Stimulated activated CD8-positive, alpha-beta memory T cell treated with anti-CD3 and anti-CD28 coated beads, Interleukin-15, amount 100 ng/mL, for 48 hours (primary cell): Measurements from ENCODE around the gene ACOT7.

ENCODE experiments used
- DNase-seq, 2 donors: peaks; one replicate each; pipeline ENCODE4 v3.0.0-alpha.2; 2020; ENCODE audit warnings: low read depth in 2 of 2

Gene ACOT7

DNA sequence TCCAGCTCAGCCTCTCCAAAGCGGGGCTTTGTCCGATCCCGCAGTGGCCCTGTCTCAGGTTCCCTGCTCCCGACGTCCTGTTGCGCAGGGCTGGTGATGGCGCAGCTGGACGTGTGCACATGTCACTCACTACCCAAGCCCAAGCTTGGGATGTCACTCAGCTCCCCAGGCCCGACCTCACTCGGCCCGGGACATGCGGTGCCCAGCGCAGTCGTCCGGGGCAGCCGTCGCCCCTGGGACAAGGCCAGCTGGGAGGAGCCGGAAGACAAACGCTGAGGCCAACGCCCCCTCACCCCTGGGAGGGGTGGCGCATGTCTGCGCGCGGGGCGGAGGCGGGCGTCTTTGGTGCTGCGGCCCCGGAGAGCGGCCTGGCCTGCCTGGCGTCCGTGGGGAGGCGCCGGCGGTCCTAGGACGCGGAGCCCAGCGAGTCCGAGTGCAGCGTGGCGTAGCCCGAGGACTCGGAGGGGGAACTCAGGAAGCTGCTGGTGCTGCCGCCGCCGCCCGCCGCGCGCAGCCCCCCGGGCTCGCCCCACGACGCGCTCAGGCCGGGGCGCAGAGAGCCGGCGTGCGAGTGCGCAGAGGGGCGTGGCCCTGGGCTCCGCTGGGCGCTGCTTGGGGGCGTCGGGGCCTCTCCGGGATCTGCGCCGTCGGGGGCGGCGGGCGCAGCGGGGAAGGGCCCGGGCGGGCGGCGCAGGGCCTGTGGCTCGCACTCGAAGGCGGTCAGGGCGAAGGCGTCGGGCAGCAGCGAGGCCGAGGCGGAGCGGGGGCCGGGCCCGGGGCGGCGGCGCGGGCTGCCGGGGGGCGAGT lies 144.4 kb downstream of the ACOT7 start:
- no peak for DNase-seq

DNA sequence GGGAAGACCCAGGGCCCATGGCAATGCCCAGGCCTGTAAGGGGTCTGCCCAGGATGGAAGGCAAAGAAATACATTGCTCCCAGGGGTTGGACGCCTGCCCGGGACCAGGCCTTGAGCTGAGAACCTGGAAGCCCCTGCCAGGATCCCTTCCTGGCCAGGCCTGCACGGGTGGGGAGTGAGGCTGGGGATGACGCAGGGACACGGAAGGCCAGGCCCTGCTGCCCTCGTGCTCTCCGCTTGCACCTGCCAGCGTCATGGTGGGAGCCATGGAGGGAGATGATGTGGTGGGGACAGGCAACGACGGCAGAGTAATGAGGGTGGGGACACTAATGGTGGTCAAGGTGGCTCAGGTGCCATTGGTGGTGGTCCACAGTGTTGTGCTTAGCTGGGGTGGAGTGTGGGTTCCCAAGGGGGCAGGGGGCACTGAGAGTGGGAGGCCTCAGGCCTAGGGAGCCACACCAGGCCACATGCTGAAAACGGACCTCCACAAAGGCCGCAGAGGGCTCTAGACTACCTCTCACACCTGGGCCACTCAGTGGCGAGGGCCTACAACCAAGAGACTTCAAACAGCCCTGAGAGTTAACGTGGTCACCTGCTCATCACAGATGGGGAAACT lies 145.3 kb downstream of the ACOT7 start:
- no peak for DNase-seq

DNA sequence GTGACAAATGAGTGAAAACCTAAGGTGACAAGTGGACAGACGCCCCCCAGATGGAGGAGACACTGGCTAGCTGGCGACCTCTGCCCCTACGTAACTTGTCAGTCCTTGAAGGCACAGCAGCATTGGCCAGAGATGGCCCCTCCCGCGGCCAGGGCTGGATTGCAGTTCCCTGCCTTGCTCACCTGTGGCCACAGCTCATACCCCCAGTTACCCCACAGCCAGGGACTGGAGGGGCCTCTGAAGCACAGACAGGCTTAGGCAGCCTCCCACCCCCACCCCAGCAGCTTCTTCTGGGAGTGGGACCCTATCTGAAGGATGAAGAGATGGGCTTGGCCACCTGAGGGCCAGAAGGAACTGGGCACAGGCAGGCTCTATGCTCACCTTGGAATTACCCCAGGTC lies 145.9 kb downstream of the ACOT7 start:
- DNase-seq = no peak

DNA sequence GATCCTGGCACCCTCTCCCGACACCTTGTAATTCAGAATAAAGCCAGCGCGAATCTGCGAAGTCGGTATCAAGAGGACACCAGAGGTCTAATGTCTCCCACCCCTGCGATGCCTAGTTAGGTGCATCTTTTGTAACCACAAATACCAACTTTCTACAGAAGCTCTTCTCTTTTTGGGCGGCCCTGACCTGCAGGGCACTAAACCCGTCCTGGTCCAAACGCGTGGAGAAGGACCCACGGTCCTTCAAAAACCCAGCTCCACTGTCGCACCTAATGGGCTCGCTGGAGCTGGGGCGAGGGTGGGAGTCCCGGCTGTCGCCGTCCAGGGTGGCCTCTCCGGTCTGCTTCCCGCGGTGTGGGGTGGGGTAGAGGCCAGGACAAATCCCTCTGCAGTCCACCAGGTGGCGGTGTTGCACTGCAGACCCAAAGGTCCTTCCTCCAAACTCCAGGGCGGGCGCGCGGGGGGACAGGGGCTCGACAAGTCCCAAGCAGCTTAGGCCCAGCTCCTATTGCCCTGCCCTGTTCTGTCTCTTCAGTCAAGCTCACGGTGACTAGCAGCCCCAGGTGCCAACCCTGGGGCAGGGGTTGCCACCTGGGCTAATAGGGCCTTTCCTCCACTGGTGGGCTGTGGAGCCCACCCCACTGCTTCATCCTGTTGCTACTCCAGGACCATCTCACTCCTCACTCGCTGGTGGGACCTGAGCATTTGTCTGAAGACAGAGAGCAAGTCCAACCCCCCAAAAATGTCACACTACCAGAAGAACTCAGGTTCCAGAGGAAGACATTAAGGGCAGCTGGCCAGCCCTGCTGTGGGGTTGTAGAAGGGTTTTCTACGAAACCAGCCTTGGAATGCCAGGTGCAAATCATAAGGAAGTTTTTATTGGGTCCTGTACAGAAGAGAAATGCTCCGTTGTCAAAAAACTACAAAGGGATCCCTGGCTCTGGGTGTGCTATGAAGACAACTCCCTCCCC lies 146.8 kb downstream of the ACOT7 start:
- DNase-seq = peak; percentile 60 to 62

DNA sequence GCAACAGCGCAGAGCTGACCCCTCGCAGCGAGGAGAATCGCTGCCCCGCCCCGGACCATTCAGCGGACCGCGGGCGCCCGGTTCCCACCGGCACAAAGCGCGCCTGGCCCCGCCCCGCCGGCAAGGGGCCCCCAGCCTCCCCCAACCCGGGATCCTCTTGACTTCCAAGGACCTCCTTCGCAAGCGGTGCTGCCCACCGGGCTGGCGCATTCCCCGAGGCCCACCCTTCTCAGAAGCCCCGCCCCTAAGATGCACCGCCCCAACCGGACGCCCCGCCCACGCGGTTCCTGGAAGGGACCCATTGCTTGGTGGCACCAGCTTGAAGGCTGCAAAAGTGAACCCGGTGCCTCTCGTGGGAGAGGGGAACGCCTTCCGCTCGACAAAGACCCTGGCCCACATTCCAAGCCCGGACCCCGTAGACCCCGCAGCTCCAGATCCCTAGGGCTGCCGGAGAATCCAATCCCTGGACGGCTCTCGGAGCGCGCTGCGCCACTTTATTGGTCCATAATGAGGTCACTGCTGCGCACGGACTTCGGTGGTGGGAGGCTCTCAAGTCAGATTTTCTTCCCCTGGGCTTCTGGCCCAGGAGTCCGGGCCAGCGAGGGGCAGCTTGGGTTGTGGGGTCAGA lies 147.6 kb downstream of the ACOT7 start:
- peak; percentile 44 to 54 for DNase-seq

DNA sequence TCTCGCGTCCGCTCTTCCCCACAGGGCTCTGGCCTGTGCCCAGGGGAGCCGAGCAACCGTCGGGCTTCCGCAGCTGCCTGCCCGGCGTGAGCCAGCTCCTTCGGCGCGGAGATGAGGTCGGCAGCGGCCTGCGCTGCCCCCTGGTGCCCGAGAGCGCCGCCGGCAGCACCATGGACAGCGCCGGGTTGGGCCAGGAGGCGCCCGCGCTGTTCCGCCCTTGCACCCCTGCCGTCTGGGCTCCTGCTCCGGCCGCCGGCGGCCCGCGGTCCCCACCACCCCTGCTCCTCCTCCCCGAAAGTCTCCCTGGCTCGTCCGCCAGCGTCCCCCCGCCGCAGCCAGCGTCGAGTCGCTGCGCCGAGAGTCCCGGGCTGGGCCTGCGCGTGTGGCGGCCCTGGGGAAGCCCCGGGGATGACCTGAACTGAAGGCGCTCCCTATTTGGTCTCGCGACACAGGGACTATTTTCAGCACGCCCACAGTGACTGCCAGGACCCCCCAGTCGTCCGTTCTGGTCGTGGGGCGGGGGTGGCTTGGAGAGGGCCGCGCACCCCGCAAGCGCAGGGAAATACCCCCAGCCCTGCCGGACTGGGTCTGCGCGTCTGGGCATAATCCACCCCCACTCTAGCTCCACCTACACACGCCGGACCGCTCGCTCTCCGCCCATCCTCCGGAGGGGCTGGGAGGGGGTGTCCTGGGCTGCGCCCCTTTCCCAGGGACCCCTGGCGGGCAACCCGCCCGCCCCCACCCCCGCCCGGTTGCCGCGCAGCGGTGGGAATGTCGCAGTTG lies 148.3 kb downstream of the ACOT7 start:
- DNase-seq = peak; percentile 66 to 67

DNA sequence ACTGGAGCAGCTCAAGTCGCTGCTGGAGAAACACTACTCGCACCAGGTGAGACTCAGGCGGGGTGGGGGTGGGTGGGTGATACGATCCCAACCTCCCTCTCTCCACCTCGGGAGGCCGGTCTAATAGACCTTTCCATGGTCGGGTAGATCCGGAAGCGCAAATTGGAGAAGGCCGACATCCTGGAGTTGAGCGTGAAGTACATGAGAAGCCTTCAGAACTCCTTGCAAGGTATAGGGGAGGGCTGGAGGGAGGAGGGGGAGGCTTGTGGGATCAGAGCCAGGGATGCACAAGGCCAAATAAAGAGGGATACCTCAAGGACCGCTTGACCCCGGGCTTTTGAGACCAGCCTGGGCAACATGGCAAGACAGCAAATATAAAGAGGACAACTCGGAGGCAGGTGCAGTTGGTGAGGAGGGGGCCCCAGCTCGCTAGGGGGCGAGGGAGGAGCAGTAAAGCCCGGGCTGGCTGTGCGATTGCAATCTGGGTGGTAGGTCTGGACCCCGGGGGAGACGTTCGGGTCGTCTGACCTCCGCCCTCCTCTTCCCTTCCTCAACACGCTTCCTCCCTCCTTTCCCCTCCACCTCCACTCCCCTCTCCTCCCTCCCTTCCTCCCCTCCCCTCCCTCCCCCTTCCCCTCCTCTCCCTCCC lies 149.0 kb downstream of the ACOT7 start:
- DNase-seq = no peak

DNA sequence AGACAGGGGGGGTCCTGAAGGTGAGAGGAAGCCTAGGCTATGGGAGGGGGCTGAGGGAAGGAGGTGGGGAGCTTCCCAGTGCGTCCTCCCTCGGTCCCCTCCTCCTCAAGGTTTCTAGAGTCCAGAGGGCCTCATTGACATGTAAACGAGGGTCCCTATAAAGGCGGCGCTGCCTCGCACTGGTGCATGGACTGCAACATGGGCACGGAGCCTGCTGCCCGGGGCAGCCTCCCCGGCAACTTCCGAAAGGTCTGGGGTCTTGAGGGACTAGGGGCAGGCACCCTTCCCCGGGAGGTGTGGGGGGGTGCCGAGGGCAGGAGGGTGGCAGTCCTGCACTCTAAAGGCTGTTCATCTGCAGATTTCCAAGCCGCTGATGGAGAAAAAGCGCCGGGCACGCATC lies 149.6 kb downstream of the ACOT7 start, which contains the start of gene HES3:
Gene HES3, plus strand, starts transcription at position 187 of the 400 bp plus-strand sequence. Its CDS starts 187 bp downstream, at position 374.
- no peak for DNase-seq

DNA sequence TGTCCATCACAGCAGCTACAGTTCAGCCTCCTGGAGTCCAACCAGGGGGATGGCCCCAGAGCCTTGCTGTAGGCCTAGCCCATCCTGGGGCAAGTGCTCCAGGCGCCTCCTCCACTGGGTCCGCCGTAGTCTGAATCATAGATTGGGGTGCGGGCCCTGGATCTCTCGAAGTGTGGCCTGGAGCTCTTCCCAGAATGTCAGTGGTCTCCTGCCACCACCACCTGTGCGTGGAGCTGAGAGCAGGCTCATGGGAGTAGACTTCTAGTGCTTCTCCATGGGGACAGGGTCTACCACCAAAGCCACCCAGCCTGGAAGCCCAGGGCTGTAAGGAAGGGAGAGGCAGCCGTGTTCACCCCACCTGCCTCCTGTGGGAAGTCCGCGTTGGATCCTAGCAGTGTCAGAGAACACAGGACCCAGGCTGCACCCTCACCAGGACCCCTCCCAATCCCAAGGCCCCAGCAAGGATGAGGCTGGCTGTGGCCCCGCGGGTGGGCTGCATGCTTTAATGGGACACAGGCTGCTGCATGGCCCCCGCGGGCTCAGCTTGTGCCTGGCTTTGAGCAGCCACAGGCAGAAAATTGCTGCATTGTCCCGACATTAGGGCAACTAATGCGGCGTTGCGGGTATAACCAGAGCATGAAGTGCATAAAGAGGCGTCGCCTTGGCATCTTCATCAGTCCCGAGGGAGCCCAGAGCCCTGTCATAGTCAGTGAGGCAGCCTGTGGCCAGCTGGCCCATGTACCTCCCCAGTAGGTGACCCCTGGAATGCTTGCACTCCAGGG lies 150.3 kb downstream of the ACOT7 start:
- no peak for DNase-seq

DNA sequence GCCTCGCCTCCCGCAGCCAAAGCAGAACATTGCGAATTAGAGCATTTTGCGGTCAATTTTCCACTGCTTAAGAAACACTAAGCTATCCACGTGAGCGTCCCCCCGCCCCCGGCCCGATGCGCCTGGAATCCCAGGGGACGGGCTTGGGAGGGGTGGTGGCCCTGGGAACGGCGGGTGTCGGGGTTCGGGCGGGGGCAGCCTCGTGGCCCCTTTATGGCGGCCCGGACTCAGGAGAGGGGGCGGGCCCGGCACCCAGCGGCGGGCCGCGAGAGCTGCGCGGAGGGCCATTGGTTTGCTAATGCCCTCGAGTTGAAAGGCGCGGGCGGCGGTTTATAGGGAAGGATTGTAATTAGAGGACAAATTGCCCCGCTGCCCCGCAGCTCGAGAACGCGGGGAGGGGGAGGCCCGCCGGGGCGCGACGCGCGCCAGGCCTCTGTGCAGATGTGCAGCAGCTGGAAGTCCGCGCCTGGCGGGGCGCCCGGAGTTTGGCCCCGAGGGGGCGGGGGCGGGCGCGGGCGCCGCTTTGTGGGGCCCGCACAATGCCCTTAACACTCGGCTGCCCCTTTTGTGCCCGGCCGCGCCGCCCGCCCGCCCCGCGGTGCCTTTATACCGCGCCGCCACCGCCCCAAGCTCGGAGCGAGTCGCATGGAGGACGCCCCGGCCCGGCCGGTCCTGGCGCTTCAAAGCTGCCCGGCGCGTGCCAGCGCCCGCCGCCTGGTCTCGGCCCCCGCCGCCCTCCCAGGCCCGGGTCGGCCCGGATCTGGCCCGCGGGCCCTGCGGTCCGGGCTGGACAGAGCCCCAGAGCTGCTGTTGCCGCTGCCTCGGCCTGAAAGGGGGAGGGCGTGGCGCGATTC lies 151.5 kb downstream of the ACOT7 start:
- no peak for DNase-seq

DNA sequence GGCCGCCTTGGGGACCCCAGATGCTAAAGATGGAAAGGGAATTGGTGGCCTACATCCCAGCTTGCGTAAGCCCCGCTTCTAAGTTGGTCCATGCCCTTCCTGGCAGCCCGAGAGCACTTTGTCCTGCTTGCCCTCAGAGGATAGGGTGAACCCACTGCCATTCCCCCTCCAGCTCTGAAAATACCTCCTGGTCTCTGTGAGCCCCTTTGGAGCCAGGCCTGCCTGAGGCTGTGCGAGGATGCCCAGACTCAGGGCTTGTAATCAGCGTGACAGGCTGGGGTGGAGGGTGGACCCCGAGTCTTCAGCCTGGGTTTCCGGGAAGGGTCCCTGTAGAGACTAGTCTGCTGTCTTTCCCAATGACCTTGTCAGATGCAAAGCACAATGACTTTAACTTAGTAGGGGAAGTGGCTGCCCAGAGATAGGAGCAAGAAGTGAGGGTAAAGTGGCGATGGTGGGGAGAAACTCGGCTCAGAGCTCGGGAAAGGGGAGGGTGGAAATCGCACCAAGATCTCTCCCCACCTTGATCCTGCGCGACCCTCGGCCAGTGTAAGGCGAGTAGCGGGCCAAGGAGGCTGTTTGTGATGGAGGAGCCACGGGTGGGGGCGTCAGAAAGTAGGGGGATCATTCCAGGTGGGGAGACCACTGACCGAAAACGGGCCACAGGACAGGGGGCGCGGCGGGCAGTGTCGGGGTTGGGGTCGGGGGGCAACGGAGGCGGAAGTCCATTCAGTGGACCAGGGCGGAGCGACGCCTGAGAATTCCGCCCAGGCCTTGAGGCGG lies 152.3 kb downstream of the ACOT7 start:
- DNase-seq = no peak

DNA sequence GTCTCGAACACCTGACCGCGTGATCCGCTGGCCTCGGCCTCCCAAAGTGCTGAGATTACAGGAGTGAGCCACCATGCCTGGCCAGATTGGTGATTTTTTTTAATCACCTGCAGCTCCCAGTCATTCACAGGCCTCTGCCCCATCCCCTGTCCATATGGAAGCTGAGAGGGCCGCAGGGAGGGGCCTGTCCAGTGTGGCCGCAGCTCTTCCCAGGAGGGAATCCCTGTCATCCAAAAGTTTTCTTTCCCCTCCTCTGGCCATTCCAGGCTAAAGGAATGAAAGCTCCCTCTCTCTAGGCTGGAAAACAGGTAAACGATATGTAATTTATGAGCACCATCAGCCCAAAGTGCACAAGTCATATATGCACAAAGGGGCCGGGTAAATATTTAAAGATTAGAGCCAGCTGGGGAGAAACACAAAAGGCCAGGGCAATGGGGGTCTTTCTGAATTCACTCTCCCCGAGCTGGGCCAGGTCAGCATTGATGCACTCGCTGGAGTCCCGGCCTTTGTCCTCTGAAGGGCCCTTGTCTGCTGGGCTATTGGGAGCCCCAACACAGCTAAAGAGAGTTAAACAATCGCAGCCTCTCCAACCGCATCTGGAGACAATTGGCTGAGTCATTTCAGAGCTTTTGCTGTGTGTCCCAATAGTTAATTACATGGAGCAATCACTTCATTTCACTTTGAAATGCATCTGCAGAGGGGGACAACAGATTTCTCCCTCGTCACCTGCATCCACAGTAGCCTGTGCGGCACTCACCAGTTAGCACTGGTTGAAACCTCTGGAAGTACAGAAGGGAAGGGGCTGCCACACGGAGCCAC lies 153.4 kb downstream of the ACOT7 start:
- DNase-seq = no peak

DNA sequence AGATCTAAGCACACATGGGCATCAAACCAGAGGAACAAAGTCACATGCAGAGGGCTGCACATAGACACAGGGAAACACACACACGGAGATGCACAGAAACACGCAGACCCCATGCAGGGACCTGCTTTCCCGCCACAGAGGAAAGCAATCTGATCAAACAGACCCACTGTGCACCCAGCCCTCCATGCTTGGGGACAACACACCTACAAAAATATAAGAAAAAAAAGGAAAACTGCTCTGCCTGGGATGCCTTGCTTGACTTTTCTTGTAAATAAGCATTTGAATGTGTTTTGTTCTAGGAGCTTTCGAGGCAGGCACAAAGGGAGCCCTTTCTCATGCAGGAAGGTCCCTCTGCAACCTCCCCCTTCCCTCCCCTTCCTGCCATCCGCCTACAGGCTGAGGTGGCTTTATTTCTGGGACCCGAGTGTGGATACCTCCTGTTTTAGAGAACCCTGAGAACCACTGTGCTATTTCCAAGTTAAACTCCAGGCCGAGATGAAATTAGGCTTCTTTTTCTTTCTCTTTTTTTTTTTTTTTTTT lies 154.3 kb downstream of the ACOT7 start:
- DNase-seq = no peak

DNA sequence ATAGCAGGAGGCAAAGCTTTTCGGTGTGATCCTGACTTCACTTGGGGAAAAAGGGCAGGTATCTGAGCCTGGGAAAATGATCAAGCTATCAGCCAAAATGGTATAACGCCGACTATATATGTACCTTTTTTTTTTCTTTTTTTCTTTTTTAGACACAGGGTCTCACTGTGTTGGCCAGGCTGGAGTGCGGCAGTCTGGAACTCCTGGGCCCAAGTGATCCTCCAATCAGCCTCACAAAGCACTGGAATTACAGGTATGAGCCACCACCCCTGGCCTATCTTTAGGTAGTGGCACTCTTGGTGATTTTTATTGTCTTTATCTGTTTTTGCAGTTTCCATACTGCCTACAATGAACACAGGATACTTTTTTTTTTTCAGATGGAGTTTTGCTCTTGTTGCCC lies 156.5 kb downstream of the ACOT7 start:
- DNase-seq = no peak

DNA sequence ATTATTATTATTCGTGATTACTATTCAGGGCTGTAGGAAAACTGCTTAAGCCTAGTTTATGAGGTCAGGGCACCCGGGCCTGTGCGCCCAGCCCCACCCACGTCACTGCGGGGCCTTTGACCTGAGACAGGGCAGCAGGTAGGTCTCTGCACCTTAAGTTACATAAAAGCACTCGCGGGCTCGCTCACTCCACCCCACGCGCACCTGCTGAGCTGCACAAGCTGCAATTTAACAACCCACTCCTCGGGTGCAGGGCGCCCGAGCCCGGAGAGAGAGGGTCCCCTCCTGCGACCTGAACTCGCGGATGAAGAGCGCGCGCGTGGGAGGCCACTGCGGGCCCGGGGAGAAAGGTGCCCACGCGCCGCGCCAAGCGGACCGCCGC lies 158.3 kb downstream of the ACOT7 start:
- DNase-seq = no peak

DNA sequence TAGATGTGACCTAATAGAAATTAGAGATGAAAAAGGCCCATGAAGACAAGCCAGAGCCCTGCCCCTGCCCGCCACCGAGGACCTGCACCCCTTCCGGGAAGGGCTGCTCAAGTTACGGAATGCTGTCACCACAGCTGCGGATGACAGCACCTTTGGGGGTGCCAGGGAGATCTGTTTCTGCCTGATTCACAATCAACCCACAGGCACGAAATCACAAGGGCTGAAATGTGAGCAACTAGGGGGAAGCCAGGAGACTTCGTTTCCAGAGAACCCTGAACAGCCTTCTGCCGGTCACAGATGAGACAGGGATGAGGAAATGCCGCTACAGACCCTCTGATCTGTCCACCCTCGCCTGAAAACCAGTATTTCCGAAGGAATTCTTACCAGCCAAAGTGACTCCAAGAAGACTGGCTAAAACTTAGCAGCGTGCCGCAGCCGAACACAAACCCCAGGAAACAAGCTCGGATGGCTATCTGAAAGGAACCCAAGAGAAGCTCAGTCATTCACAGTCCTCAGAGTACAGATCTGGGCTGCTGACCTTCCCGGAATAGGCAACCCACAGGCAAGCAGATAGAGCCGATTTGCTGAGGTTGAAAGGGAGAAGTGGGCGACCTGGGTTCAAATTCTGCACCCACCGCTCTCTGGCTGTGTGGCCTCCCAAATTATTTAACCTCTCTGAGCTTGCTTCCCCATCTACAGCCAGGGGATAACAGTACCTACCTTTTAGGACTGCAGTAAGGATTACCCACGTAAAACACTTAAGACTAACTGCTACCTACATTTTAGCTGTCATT lies 158.9 kb downstream of the ACOT7 start:
- DNase-seq = no peak
